Right lobe of liver (tissue), 6 donors: ENCODE data around the gene SMCO2. TPM values are rescaled to one million over a fixed set of nuclear protein-coding genes. Genes with fewer than 3 reads are reported as not detected.

Source experiments
- ATAC-seq, 4 donors: fragments of 200-7000 bp; cut with Tn5 transposase; one replicate each; pipeline ENCODE4 v1.9.1; 2020; ENCODE audit warnings: mild to moderate bottlenecking in 4 of 4, moderate library complexity in 4 of 4
- DNase-seq, 3 donors: peaks; one replicate each; pipeline ENCODE4 v3.0.0-alpha.2; 2020
- H3K27ac ChIP-seq, 3 donors: fragments of 200-600 bp; one replicate each; pipeline ENCODE4 v1.8.0; 2022
- H3K27me3 ChIP-seq, 2 donors: fragments of 200-600 bp; one replicate each; pipeline ENCODE4 v1.8.0; 2022
- H3K36me3 ChIP-seq, 4 donors: fragments of 200-600 bp; sonication (generic) in 1 of 4; one replicate each; pipeline versions ENCODE4 v1.5.1 to v1.8.0; 2017 to 2022; ENCODE audit warnings: control low read depth in 1 of 4
- H3K4me1 ChIP-seq, 4 donors: fragments of 200-600 bp; sonication (generic) in 1 of 4; one replicate each; pipeline versions ENCODE4 v1.5.1 to v1.8.0; 2017 to 2022; ENCODE audit warnings: control low read depth in 1 of 4
- H3K4me3 ChIP-seq, 3 donors: fragments of 200-600 bp; one replicate each; pipeline ENCODE4 v1.8.0; 2022
- H3K9me3 ChIP-seq, 4 donors: fragments of 200-600 bp; sonication (generic) in 1 of 4; one replicate each; pipeline versions ENCODE4 v1.5.1 to v1.8.0; 2017 to 2022; ENCODE audit warnings: control low read depth in 1 of 4
- POLR2A ChIP-seq: fragments of 450-650 bp; IDR thresholded peaks from one replicate; pipeline ENCODE4 v1.6.1; 2017; ENCODE audit warnings: antibody characterized with exemption, mild to moderate bottlenecking
- WGBS: methylation state at CpG from one replicate; pipeline ENCODE4 v1.1.6; 2018; ENCODE audit warnings: low coverage, low lambda C conversion rate; ENCODE audit not compliant: insufficient coverage; ENCODE audit errors: missing lambda C conversion rate; 5-methylcytosine and 5-hydroxymethylcytosine counted together
- intact Hi-C, 2 donors: fragments of 100-400 bp; cut with DNase I; formaldehyde crosslinking; loops; one replicate each; pipeline versions ENCODE4 v1.11.2 to v1.14.1; 2022
- total RNA-seq, 6 experiments: library from RNA; depleted of rRNA in 2 of 6; stranded (reverse); fragments of >200 nt in 2 of 6; fragmentation: NEBNext Ultra II Directional in 3 of 6; extraction: Animal tissue kit (Norgen Biotek cat#: 25700) in 3 of 6; gene quantifications; one replicate each; pipeline versions ENCODE4 v1.1.0 to v1.2.4, GENCODE V29; 2016 to 2023
- TF ChIP-seq, protein P1 (sequence below), 4 donors: fragments of 200-600 bp in 3 of 4; fragments of 450-650 bp in 1 of 4; IDR thresholded peaks; one replicate each; pipeline versions ENCODE4 v1.5.1 to v1.8.0; 2016 to 2022; ENCODE audit warnings: antibody characterized with exemption in 4 of 4, mild to moderate bottlenecking in 2 of 4
- donor health status: DM: no; HTN: yes; CAD: no.
- donor health status: DM: no; HTN: no; CAD: no.
- donor health status: DM: no; HTN: no; CAD: no.
- donor health status: DM: no; HTN: yes; CAD: no.
- donor health status: DM: no; HTN: yes; CAD: no.

SMCO2 gene
- total RNA-seq, 6 experiments from 2014 or later: 0.31 TPM; not detected in 5

DNA sequence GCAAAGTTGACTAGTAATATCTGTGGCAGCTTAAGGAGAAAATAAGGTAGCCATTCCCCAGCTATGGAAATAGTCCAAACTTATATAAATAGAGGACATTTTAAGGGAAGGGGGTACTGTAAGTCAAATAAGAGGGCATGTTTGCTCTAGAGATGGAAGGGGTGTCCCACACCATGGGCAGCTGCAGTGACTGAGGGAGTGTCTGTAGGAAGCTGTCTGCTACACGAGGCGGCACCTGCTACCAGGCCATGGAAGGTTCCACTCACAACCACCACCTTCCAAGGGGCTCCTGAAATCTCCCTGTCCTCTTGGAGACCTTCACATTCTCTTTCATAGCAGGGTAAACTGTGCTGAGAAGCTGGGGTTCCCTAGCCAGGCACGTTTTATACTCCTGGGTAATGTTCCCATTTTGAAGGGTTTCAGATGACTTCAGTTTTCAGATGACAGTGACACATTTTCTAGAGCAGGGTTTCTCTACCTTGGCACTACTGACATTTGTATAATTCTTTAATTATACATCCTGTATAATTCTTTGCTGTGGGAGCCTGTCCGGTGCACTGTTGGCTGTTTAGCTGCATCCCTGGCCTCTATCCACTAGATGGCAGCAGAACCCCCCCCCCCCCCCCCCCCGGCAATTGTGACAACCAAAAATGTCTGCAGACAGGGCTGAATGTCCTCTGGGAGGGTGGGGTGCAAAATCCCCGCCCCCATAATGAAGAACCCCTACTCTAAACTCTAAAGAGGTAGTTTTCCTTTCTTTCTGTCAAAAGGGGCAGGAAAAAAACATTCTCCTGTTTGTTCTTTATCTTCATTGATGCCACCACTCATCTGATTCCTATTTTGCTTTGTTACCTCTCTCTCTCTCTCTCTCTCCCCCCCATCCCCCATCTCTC, 11.6 kb upstream of the SMCO2 start:
- Histone ChIP-seq H3K9me3 (no peaks in the 10 kb centered on the region), H3K4me1 (no peaks in the 10 kb centered on the region), H3K36me3 (no peaks in the 10 kb centered on the region), H3K4me3 (no peak overlapping the region), H3K27ac (no peak overlapping the region), H3K27me3 (no peaks in the 10 kb centered on the region)
- WGBS: 30% methylated on average over 5 of the region's 6 CpGs
- DNase-seq (peak in 1 of 3 donors; percentile 20), ATAC-seq (peak; percentile 78 to 83 (median 80))
- intact Hi-C loops: no loop called here
- TF ChIP-seq, protein P1, sequence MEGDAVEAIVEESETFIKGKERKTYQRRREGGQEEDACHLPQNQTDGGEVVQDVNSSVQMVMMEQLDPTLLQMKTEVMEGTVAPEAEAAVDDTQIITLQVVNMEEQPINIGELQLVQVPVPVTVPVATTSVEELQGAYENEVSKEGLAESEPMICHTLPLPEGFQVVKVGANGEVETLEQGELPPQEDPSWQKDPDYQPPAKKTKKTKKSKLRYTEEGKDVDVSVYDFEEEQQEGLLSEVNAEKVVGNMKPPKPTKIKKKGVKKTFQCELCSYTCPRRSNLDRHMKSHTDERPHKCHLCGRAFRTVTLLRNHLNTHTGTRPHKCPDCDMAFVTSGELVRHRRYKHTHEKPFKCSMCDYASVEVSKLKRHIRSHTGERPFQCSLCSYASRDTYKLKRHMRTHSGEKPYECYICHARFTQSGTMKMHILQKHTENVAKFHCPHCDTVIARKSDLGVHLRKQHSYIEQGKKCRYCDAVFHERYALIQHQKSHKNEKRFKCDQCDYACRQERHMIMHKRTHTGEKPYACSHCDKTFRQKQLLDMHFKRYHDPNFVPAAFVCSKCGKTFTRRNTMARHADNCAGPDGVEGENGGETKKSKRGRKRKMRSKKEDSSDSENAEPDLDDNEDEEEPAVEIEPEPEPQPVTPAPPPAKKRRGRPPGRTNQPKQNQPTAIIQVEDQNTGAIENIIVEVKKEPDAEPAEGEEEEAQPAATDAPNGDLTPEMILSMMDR (IDR thresholded peaks at IDR 0.05): peak; percentile 36 to 54 (median 40)
- TF ChIP-seq POLR2A: no peak

DNA sequence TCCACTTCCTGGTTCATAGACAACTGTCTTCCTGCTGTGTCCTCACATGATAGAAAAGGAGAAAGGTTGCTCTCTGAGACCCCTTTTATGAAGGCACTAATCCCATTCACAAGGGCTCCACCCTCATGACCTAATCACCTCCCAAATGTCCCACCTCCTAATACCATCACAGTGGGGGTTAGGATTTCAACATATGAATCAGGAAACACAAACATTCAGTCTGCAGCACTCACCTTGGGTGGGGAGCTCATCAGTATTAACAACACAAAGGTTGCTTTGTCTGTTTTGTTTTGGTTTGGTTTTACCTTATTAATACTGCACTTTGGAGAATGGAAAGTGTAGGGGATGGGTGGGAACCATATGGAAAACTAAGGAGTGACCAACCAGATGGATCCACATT, 10.5 kb upstream of the SMCO2 start:
- Histone ChIP-seq H3K27me3 (no peaks in the 10 kb centered on the region), H3K4me3 (no peak overlapping the region), H3K9me3 (no peaks in the 10 kb centered on the region), H3K27ac (no peak overlapping the region), H3K4me1 (no peaks in the 10 kb centered on the region), H3K36me3 (no peaks in the 10 kb centered on the region)
- TF ChIP-seq, protein P1 (IDR thresholded peaks at IDR 0.05): no peak
- TF ChIP-seq POLR2A: no peak
- no peak for ATAC-seq
- intact Hi-C loops: no loop called here
- DNase-seq: no peak

DNA sequence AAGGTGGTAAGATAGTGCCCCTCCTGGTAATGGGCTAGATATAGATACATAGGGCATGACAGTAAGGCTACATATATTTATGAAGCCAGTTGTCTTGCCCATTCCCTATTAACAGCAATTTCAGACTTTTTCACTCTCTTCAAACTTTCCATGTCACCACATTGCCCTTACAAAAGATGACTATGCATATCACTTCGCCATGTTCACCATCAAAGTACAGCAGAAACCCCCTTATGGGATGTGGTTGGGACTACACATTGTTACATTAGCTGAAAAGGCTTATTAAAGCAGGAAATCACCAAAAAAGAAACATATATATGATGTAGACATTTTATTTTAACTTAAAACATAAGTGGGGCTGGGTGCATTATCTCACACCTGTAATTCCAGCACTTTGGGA, 9.8 kb upstream of the SMCO2 start:
- 100% methylated on average over 1 of the region's 1 CpG for WGBS
- no peak for DNase-seq
- H3K9me3 ChIP-seq: no peaks in the 10 kb centered on the region

DNA sequence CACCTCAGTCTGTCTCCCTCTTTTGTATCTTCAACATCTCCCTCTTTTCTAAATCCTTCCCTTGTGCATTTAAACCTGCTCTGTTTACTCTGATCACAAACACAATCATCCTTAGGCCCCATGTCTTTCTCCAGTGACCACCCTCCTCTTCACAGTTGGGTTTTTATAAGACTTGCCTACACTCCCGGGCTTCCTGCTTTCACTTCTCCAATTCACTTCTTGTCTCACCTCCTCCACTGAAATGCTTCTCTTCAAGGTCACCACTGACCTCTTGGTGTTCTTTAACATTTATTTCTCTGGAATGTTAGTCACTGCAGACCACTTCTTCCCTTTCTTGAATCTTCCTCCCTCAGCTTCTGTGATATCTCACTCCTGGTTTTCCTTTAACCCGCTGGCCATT, 8.7 kb upstream of the SMCO2 start:
- intact Hi-C loops: no loop called here
- ATAC-seq: no peak
- Histone ChIP-seq H3K4me3 (no peak overlapping the region), H3K27me3 (no peaks in the 10 kb centered on the region), H3K27ac (no peak overlapping the region), H3K4me1 (no peaks in the 10 kb centered on the region), H3K9me3 (no peaks in the 10 kb centered on the region), H3K36me3 (no peaks in the 10 kb centered on the region)
- no peak for TF ChIP-seq POLR2A
- TF ChIP-seq, protein P1 (IDR thresholded peaks at IDR 0.05): no peak
- no peak for DNase-seq
- WGBS: 61% methylated on average over 2 of the region's 2 CpGs

More for the DNA sequence above, 9.8 kb upstream of the SMCO2 start:
- Histone ChIP-seq H3K27me3 (no peaks in the 10 kb centered on the region), H3K4me3 (no peak overlapping the region), H3K4me1 (no peaks in the 10 kb centered on the region), H3K27ac (no peak overlapping the region), H3K36me3 (no peaks in the 10 kb centered on the region)
- ATAC-seq: no peak
- intact Hi-C loops: no loop called here
- TF ChIP-seq, protein P1 (IDR thresholded peaks at IDR 0.05): no peak
- no peak for TF ChIP-seq POLR2A
